GM23248 (cell line): ENCODE results near the gene KIF3A. TPM values are rescaled to one million over a fixed set of nuclear protein-coding genes. Genes with fewer than 3 reads are reported as not detected.

Source experiments
- DNase-seq: peaks from one replicate; pipeline ENCODE4 v3.0.0-alpha.2; 2015
- H2AFZ ChIP-seq: fragments of 200-600 bp; sonication (generic); 2 replicates; pipeline ENCODE4 v1.6.1; 2016; ENCODE audit warnings: antibody characterized with exemption
- H3F3A ChIP-seq: fragments of 200-600 bp; sonication (generic); 2 replicates; pipeline ENCODE4 v1.6.1; 2016; ENCODE audit warnings: mild to moderate bottlenecking, antibody characterized with exemption, mixed run types; ENCODE audit not compliant: insufficient read depth
- H3K27ac ChIP-seq: fragments of 200-600 bp; sonication (generic); 2 replicates; pipeline ENCODE4 v1.5.1; 2016; ENCODE audit warnings: mild to moderate bottlenecking
- H3K27me3 ChIP-seq: fragments of 200-600 bp; sonication (generic); replicated peaks from 2 replicates; pipeline ENCODE4 v1.6.1; 2016; ENCODE audit warnings: mild to moderate bottlenecking; ENCODE audit not compliant: insufficient read depth
- H3K36me3 ChIP-seq: fragments of 200-600 bp; sonication (generic); 2 replicates; pipeline ENCODE4 v1.6.1; 2016; ENCODE audit warnings: low read depth, mild to moderate bottlenecking
- H3K4me1 ChIP-seq: fragments of 200-600 bp; sonication (generic); 2 replicates; pipeline ENCODE4 v1.6.1; 2016; ENCODE audit warnings: mild to moderate bottlenecking; ENCODE audit not compliant: insufficient read depth
- H3K4me2 ChIP-seq: fragments of 200-600 bp; sonication (generic); one replicate; pipeline ENCODE4 v1.6.1; 2016; ENCODE audit warnings: mild to moderate bottlenecking; ENCODE audit not compliant: unreplicated experiment
- H3K4me3 ChIP-seq: fragments of 200-600 bp; sonication (generic); 2 replicates; pipeline ENCODE4 v1.5.1; 2016; ENCODE audit warnings: mild to moderate bottlenecking
- H3K79me2 ChIP-seq: fragments of 200-600 bp; sonication (generic); 2 replicates; pipeline ENCODE4 v1.6.1; 2016; ENCODE audit warnings: mild to moderate bottlenecking; ENCODE audit not compliant: insufficient read depth
- H3K9ac ChIP-seq: fragments of 200-600 bp; sonication (generic); 2 replicates; pipeline ENCODE4 v1.6.1; 2016; ENCODE audit warnings: mild to moderate bottlenecking
- H3K9me2 ChIP-seq: fragments of 200-600 bp; sonication (generic); 2 replicates; pipeline ENCODE4 v1.6.1; 2016; ENCODE audit warnings: mixed run types, mild to moderate bottlenecking, moderate library complexity; ENCODE audit not compliant: insufficient read depth
- H3K9me3 ChIP-seq: fragments of 200-600 bp; sonication (generic); one replicate; pipeline ENCODE4 v1.6.1; 2017; ENCODE audit warnings: low read depth
- H4K20me1 ChIP-seq: fragments of 200-600 bp; sonication (generic); 2 replicates; pipeline ENCODE4 v1.6.0; 2016; ENCODE audit not compliant: insufficient read depth
- EZH2 ChIP-seq: fragments of 200-600 bp; sonication (generic); IDR thresholded peaks from 2 replicates; pipeline ENCODE4 v1.6.1; 2018; ENCODE audit warnings: antibody characterized with exemption, mild to moderate bottlenecking; ENCODE audit not compliant: insufficient read depth, poor library complexity, severe bottlenecking
- EZH2phosphoT487 ChIP-seq: fragments of 200-600 bp; sonication (generic); IDR thresholded peaks from 2 replicates; pipeline ENCODE4 v1.6.1; 2018; ENCODE audit warnings: antibody characterized with exemption, moderate library complexity, mild to moderate bottlenecking, low read depth; ENCODE audit not compliant: insufficient read depth
- WGBS, 2 experiments: methylation state at CpG; one replicate each; pipeline ENCODE4 v1.1.6; 2015 to 2017; ENCODE audit warnings: low lambda C conversion rate in 2 of 2, low coverage in 1 of 2; ENCODE audit errors: missing lambda C conversion rate in 2 of 2; 5-methylcytosine and 5-hydroxymethylcytosine counted together
- in situ Hi-C: fragments of 300-500 bp; cut with MboI; formaldehyde crosslinking; loops from 2 replicates; pipeline ENCODE4 v1.15.0; 2020
- polyA plus RNA-seq: library from polyadenylated mRNA; unstranded; fragments of >200 nt; fragmentation: Nextera tagmentation; extraction: Ambion mirVana; gene quantifications from 2 replicates; pipeline ENCODE4 v1.2.1, GENCODE V29; 2016
- total RNA-seq: library from RNA; depleted of rRNA; stranded (reverse); fragments of >200 nt; shearing (Covaris generic); gene quantifications from 2 replicates; pipeline ENCODE4 v1.2.3, GENCODE V29; 2014

The KIF3A gene
- total and polyA plus RNA-seq, 2 experiments from 2014 or later = 6.8 to 18.8 TPM

GRCh38 chr5:132775476-132775961 is 38.2 kb upstream of the KIF3A start:
- H4K20me1 ChIP-seq = no peaks in the 10 kb centered on the region

GRCh38 chr5:132774896-132775295 is 37.5 kb upstream of the KIF3A start:
- peak overlapping the region; percentile 80 for H3K4me2 ChIP-seq
- no peaks in the 10 kb centered on the region for H3F3A ChIP-seq
- H3K79me2 ChIP-seq = peaks cover 64% of the 10 kb centered on the region
- H3K4me3 ChIP-seq = no peak overlapping the region; the same call in 1 of the 2 replicates
- no peaks in the 10 kb centered on the region for H3K9me3 ChIP-seq
- TF ChIP-seq EZH2phosphoT487 (no peak), EZH2 (no peak)
- no peaks in the 10 kb centered on the region for H3K27me3 ChIP-seq
- H3K4me1 ChIP-seq = peaks cover 33% of the 10 kb centered on the region
- peak; percentile 35 for DNase-seq
- in situ Hi-C loops = no loop called here
- H2AFZ ChIP-seq = no peak overlapping the region
- H4K20me1 ChIP-seq = no peaks in the 10 kb centered on the region
- H3K36me3 ChIP-seq = no peaks in the 10 kb centered on the region
- no peak overlapping the region for H3K27ac ChIP-seq
- H3K9ac ChIP-seq = no peak overlapping the region
- no peaks in the 10 kb centered on the region for H3K9me2 ChIP-seq
- 39 to 43% methylated on average over 5 of the region's 5 CpGs for WGBS, 2 experiments

More at GRCh38 chr5:132775476-132775961, 38.2 kb upstream of the KIF3A start:
- Histone ChIP-seq H3K4me2 (peak overlapping the region; percentile 80), H2AFZ (peak overlapping the region; percentile 98; the same call in 1 of the 2 replicates), H3K4me1 (peaks cover 31% of the 10 kb centered on the region), H3K4me3 (peak overlapping the region; percentile 83), H3K79me2 (peaks cover 60% of the 10 kb centered on the region), H3K9me3 (no peaks in the 10 kb centered on the region), H3K9ac (peak overlapping the region; percentile 77), H3K27ac (no peak overlapping the region), H3K27me3 (no peaks in the 10 kb centered on the region), H3F3A (no peaks in the 10 kb centered on the region), H3K9me2 (no peaks in the 10 kb centered on the region), H3K36me3 (no peaks in the 10 kb centered on the region)
- in situ Hi-C loops = no loop called here
- DNase-seq = peak; percentile 52
- TF ChIP-seq EZH2phosphoT487 (no peak), EZH2 (no peak)
- WGBS, 2 experiments = 30 to 34% methylated on average over 7 of the region's 7 CpGs

- H4K20me1 ChIP-seq = no peaks in the 10 kb centered on the region; the same call in 1 of the 2 replicates
- H3K4me2 ChIP-seq = peak overlapping the region; percentile 80
- H3K27ac ChIP-seq = no peak overlapping the region
- no peak overlapping the region for H3K4me3 ChIP-seq
- H3K4me1 ChIP-seq = peaks cover 33% of the 10 kb centered on the region
- H3K27me3 ChIP-seq = no peaks in the 10 kb centered on the region
- H3K79me2 ChIP-seq = peaks cover 68% of the 10 kb centered on the region
- no peaks in the 10 kb centered on the region for H3K9me2 ChIP-seq
- no peaks in the 10 kb centered on the region for H3K9me3 ChIP-seq
- 26 to 37% methylated on average over 3 of the region's 3 CpGs for WGBS, 2 experiments
- in situ Hi-C loops = no loop called here
- no peaks in the 10 kb centered on the region for H3F3A ChIP-seq
- no peak overlapping the region for H2AFZ ChIP-seq
- H3K36me3 ChIP-seq = no peaks in the 10 kb centered on the region
- no peak overlapping the region for H3K9ac ChIP-seq
- DNase-seq = peak; percentile 24
- TF ChIP-seq EZH2phosphoT487 (no peak), EZH2 (no peak)
Measured at GRCh38 chr5:132774406-132774805, 37.1 kb upstream of the KIF3A start.

GRCh38 chr5:132773601-132774355 is 36.4 kb upstream of the KIF3A start:
- no peaks in the 10 kb centered on the region for H3K9me3 ChIP-seq
- H3K27ac ChIP-seq = no peak overlapping the region
- no peaks in the 10 kb centered on the region for H3K9me2 ChIP-seq
- H3K9ac ChIP-seq = no peak overlapping the region
- DNase-seq = no peak
- H3K4me3 ChIP-seq = no peak overlapping the region
- WGBS, 2 experiments = 68 to 77% methylated on average over 12 of the region's 12 CpGs
- 0 out of 2 replicates have a peak, but pooled peaks cover 2% of the 10 kb centered on the region for H3F3A ChIP-seq
- TF ChIP-seq EZH2phosphoT487 (no peak), EZH2 (no peak)
- no peak overlapping the region for H2AFZ ChIP-seq
- H3K79me2 ChIP-seq = peaks cover 74% of the 10 kb centered on the region
- H3K27me3 ChIP-seq = no peaks in the 10 kb centered on the region
- in situ Hi-C loops = no loop called here
- no peak overlapping the region for H3K4me2 ChIP-seq
- H3K36me3 ChIP-seq = no peaks in the 10 kb centered on the region
- peaks cover 33% of the 10 kb centered on the region for H3K4me1 ChIP-seq
- H4K20me1 ChIP-seq = peaks cover under 1% of the 10 kb centered on the region; the same call in 1 of the 2 replicates
